Measurements from ENCODE around the gene LIPG. TPM values are rescaled to one million over a fixed set of nuclear protein-coding genes. Genes with fewer than 3 reads are reported as not detected.

Gene LIPG
- total RNA-seq, 1 experiment from 2014 or later, result 6.1 TPM

GRCh38 chr18:49560277-49560623 is 1.6 kb upstream of the LIPG start:
- Mint-ChIP-seq H3K4me1 (peaks cover 27 to 32% of the 10 kb centered on the region in 2 experiments), H3K27ac (no peak overlapping the region), H3K9me3 (peaks cover 8 to 13% of the 10 kb centered on the region in 2 experiments; a peak in 4 of 5 replicates), H3K27me3 (ENCODE audit: low read depth) (peaks cover 50% of the 10 kb centered on the region), H3K36me3 (ENCODE audit: insufficient read depth in 1 of 3, low read depth in 3 of 3) (peaks cover 0 to 8% (median 5%) of the 10 kb centered on the region in 3 experiments; a peak in 4 of 7 replicates), H3K4me3 (peak overlapping the region; percentile 84 to 92)
- no peak overlapping the region for H2BK12ac ChIP-seq (ENCODE audit: insufficient read length, low read depth, low read length)
- H4K91ac ChIP-seq (ENCODE audit: insufficient read length, low read depth, low read length), result peak overlapping the region; percentile 59
- H4K8ac ChIP-seq (replicated peaks; ENCODE audit: insufficient read length, low read depth, low read length), result no peak overlapping the region
- H3T11ph ChIP-seq (ENCODE audit: low read length), result no peak overlapping the region
- no peaks in the 10 kb centered on the region for H4K20me1 ChIP-seq (ENCODE audit: control insufficient read depth, insufficient read depth, insufficient read length)
- H2AFZ ChIP-seq (ENCODE audit: low read length), result no peak overlapping the region
- no peak overlapping the region for H3K27ac ChIP-seq (ENCODE audit: insufficient read length, low read depth, low read length)
- WGBS (ENCODE audit: extremely low coverage, insufficient read length, low lambda C conversion rate), result no CpG with 5 or more reads among the region's 3 CpGs
- H2BK5ac ChIP-seq (ENCODE audit: insufficient read length, low read length), result no peak overlapping the region
- H3K56ac ChIP-seq (ENCODE audit: insufficient read length, low read depth, low read length), result no peak overlapping the region
- H3K27me3 ChIP-seq (ENCODE audit: insufficient read depth, low read length), result peaks cover 4% of the 10 kb centered on the region; the same call in 1 of the 2 replicates
- no peaks in the 10 kb centered on the region for H3K79me1 ChIP-seq (ENCODE audit: insufficient read depth, low read depth, low read length, poor library complexity, severe bottlenecking)
- TF ChIP-seq, protein P1, sequence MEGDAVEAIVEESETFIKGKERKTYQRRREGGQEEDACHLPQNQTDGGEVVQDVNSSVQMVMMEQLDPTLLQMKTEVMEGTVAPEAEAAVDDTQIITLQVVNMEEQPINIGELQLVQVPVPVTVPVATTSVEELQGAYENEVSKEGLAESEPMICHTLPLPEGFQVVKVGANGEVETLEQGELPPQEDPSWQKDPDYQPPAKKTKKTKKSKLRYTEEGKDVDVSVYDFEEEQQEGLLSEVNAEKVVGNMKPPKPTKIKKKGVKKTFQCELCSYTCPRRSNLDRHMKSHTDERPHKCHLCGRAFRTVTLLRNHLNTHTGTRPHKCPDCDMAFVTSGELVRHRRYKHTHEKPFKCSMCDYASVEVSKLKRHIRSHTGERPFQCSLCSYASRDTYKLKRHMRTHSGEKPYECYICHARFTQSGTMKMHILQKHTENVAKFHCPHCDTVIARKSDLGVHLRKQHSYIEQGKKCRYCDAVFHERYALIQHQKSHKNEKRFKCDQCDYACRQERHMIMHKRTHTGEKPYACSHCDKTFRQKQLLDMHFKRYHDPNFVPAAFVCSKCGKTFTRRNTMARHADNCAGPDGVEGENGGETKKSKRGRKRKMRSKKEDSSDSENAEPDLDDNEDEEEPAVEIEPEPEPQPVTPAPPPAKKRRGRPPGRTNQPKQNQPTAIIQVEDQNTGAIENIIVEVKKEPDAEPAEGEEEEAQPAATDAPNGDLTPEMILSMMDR (conservative IDR thresholded peaks at IDR 0.05), result no peak
- no peak overlapping the region for H2BK15ac ChIP-seq (ENCODE audit: low read depth, low read length)
- H3K23me2 ChIP-seq (ENCODE audit: insufficient read length, low read depth, low read length, poor library complexity, severe bottlenecking), result peaks cover 25% of the 10 kb centered on the region
- no peak overlapping the region for H4K5ac ChIP-seq (ENCODE audit: insufficient read length, low read depth, low read length)
- peak overlapping the region; percentile 15 for H3K9ac ChIP-seq (ENCODE audit: extremely low read depth, insufficient read length, low read length)
- H3K9me3 ChIP-seq (ENCODE audit: control insufficient read depth, low read depth, low read length), result no peaks in the 10 kb centered on the region
- H2BK20ac ChIP-seq (ENCODE audit: low read depth, low read length, poor library complexity, severe bottlenecking), result no peak overlapping the region
- DNase-seq, result no peak
- no peak overlapping the region for H2BK120ac ChIP-seq (ENCODE audit: low read depth, low read length, poor library complexity, severe bottlenecking)
- H2AK5ac ChIP-seq (ENCODE audit: insufficient read length, low read length), result no peak overlapping the region
- 0 out of 2 replicates have a peak overlapping the region, but pooled peaks have one; percentile 84 for H3K14ac ChIP-seq (ENCODE audit: insufficient read depth, low read length)
- peaks cover 4% of the 10 kb centered on the region; the same call in 1 of the 2 replicates for H3K4me1 ChIP-seq (ENCODE audit: insufficient read depth, low read length)
- H3K79me2 ChIP-seq (ENCODE audit: insufficient read depth, low read length), result peaks cover 2% of the 10 kb centered on the region; the same call in 1 of the 2 replicates
- no peak overlapping the region for H3K18ac ChIP-seq (ENCODE audit: insufficient read length, low read depth, low read length)
- H3K4me2 ChIP-seq (ENCODE audit: insufficient read depth, insufficient read length, low read length), result peak overlapping the region; percentile 85
- H3K23ac ChIP-seq (ENCODE audit: insufficient read length, low read depth, low read length), result no peak overlapping the region
- no peak overlapping the region for H3K4ac ChIP-seq (ENCODE audit: low read depth, low read length)
